ENCODE measurements around the gene ZNF616. TPM values are rescaled to one million over a fixed set of nuclear protein-coding genes. Genes with fewer than 3 reads are reported as not detected.

The ZNF616 gene
- total and polyA plus RNA-seq, 8 donors = 2.4 to 9.1 (median 4.8) TPM

GRCh38 chr19:52086481-52086880, 53.3 kb downstream of the ZNF616 start:
- TF ChIP-seq, protein P1, sequence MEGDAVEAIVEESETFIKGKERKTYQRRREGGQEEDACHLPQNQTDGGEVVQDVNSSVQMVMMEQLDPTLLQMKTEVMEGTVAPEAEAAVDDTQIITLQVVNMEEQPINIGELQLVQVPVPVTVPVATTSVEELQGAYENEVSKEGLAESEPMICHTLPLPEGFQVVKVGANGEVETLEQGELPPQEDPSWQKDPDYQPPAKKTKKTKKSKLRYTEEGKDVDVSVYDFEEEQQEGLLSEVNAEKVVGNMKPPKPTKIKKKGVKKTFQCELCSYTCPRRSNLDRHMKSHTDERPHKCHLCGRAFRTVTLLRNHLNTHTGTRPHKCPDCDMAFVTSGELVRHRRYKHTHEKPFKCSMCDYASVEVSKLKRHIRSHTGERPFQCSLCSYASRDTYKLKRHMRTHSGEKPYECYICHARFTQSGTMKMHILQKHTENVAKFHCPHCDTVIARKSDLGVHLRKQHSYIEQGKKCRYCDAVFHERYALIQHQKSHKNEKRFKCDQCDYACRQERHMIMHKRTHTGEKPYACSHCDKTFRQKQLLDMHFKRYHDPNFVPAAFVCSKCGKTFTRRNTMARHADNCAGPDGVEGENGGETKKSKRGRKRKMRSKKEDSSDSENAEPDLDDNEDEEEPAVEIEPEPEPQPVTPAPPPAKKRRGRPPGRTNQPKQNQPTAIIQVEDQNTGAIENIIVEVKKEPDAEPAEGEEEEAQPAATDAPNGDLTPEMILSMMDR (IDR thresholded peaks at IDR 0.05) = no peak
- no peak for DNase-seq
- no peak overlapping the region for H3K27ac ChIP-seq
- H3K9me3 ChIP-seq = no peaks in the 10 kb centered on the region
- no peaks in the 10 kb centered on the region for H3K27me3 ChIP-seq
- intact Hi-C loops (cut with DNase I) = no loop called here
- H3K4me3 ChIP-seq = no peak overlapping the region
- ATAC-seq = no peak
- no peaks in the 10 kb centered on the region for H3K4me1 ChIP-seq
- no peak for FAIRE-seq
- H3K36me3 ChIP-seq = peaks cover 0 to 52% (median 42%) of the 10 kb centered on the region in 3 donors

GRCh38 chr19:52070496-52070895, 69.2 kb downstream of the ZNF616 start:
- ATAC-seq = no peak
- Histone ChIP-seq H3K27ac (no peak overlapping the region), H3K36me3 (peaks cover 27 to 88% (median 48%) of the 10 kb centered on the region in 3 donors), H3K4me3 (no peak overlapping the region), H3K4me1 (no peaks in the 10 kb centered on the region), H3K27me3 (no peaks in the 10 kb centered on the region), H3K9me3 (peaks cover 3 to 21% (median 12%) of the 10 kb centered on the region in 4 donors)
- DNase-seq = no peak
- TF ChIP-seq, protein P1 (IDR thresholded peaks at IDR 0.05) = no peak
- intact Hi-C loops (cut with DNase I) = no loop called here
- no peak for FAIRE-seq
- 97% methylated on average over 5 of the region's 5 CpGs for WGBS, 2 donors

GRCh38 chr19:52069653-52070052, 70.1 kb downstream of the ZNF616 start:
- Histone ChIP-seq H3K36me3 (peaks cover 23 to 79% (median 40%) of the 10 kb centered on the region in 3 donors), H3K27me3 (no peaks in the 10 kb centered on the region), H3K4me3 (no peak overlapping the region), H3K9me3 (peaks cover 3 to 27% (median 14%) of the 10 kb centered on the region in 4 donors), H3K27ac (no peak overlapping the region), H3K4me1 (no peaks in the 10 kb centered on the region)
- no peak for ATAC-seq
- 71 to 81% methylated on average over 2 of the region's 2 CpGs for WGBS, 2 donors
- no peak for DNase-seq
- FAIRE-seq = no peak
- intact Hi-C loops (cut with DNase I) = no loop called here
- TF ChIP-seq, protein P1 (IDR thresholded peaks at IDR 0.05) = no peak

- no peak for DNase-seq
- peaks cover 3 to 39% (median 15%) of the 10 kb centered on the region in 4 donors for H3K9me3 ChIP-seq
- no peak overlapping the region for H3K27ac ChIP-seq
- FAIRE-seq = no peak
- TF ChIP-seq, protein P1 (IDR thresholded peaks at IDR 0.05) = no peak
- H3K4me3 ChIP-seq = no peak overlapping the region
- WGBS, 2 donors = 97 to 98% methylated on average over 6 of the region's 6 CpGs
- no peak for ATAC-seq
- H3K27me3 ChIP-seq = no peaks in the 10 kb centered on the region
- H3K36me3 ChIP-seq = peaks cover 23 to 63% (median 28%) of the 10 kb centered on the region in 3 donors
- no peaks in the 10 kb centered on the region for H3K4me1 ChIP-seq
- intact Hi-C loops (cut with DNase I) = no loop called here
These were observed 73.4 kb downstream of the ZNF616 start for GRCh38 chr19:52066258-52066863.

- TF ChIP-seq, protein P1 (IDR thresholded peaks at IDR 0.05) = no peak
- FAIRE-seq = no peak
- intact Hi-C loops (cut with DNase I) = no loop called here
- H3K4me3 ChIP-seq = no peak overlapping the region
- H3K27me3 ChIP-seq = no peaks in the 10 kb centered on the region
- peaks cover 3 to 39% (median 15%) of the 10 kb centered on the region in 4 donors for H3K9me3 ChIP-seq
- no peak overlapping the region for H3K27ac ChIP-seq
- WGBS, 2 donors = 99% methylated on average over 6 of the region's 6 CpGs
- no peaks in the 10 kb centered on the region for H3K4me1 ChIP-seq
- H3K36me3 ChIP-seq = peaks cover 19 to 54% (median 23%) of the 10 kb centered on the region in 3 donors
- no peak for ATAC-seq
- DNase-seq = no peak
These were observed 74.3 kb downstream of the ZNF616 start for GRCh38 chr19:52065399-52065798.
